HepG2 (cell line): ENCODE data around the gene NLRP6. TPM values are rescaled to one million over a fixed set of nuclear protein-coding genes. Genes with fewer than 3 reads are reported as not detected.

Experiments
- ARID4A ChIP-seq: sonication (generic); formaldehyde crosslinking; IDR thresholded peaks from 2 replicates; pipeline ENCODE4 v1.5.0; 2020; ENCODE audit warnings: mild to moderate bottlenecking, missing genetic modification reagents, borderline replicate concordance
- BRCA1 ChIP-seq: sonication (generic); formaldehyde crosslinking; IDR thresholded peaks from 2 replicates; pipeline ENCODE4 v1.4.0; 2020; ENCODE audit warnings: missing genetic modification reagents
- ESRRA ChIP-seq: sonication (generic); formaldehyde crosslinking; IDR thresholded peaks from 2 replicates; pipeline ENCODE4 v1.5.1; 2020; ENCODE audit warnings: mild to moderate bottlenecking, low read depth, missing genetic modification reagents
- GABPA ChIP-seq, 2 experiments: IDR thresholded peaks; 2 replicates each; pipeline ENCODE4 v1.6.1; 2011 to 2016; ENCODE audit warnings: low read depth in 2 of 2, low read length in 1 of 2, missing biosample characterization in 1 of 2, missing genetic modification characterization in 1 of 2
- GMEB2 ChIP-seq: IDR thresholded peaks from 2 replicates; pipeline ENCODE4 v1.6.1; 2016; ENCODE audit warnings: missing biosample characterization, missing genetic modification reagents, low read depth
- HNRNPLL ChIP-seq: fragments of 200-400 bp; formaldehyde crosslinking; IDR thresholded peaks from 2 replicates; pipeline ENCODE4 v1.6.1; 2017; ENCODE audit warnings: mild to moderate bottlenecking, low read depth, low read length; ENCODE audit not compliant: poor library complexity, severe bottlenecking
- HOXA9 ChIP-seq: sonication (generic); formaldehyde crosslinking; IDR thresholded peaks from 2 replicates; pipeline ENCODE4 v1.8.1; 2022; ENCODE audit warnings: missing genetic modification reagents, mild to moderate bottlenecking, moderate library complexity, borderline replicate concordance
- KLF12 ChIP-seq: sonication (generic); formaldehyde crosslinking; IDR thresholded peaks from 2 replicates; pipeline ENCODE4 v1.4.0; 2020; ENCODE audit warnings: missing genetic modification reagents, borderline replicate concordance
- MED13 ChIP-seq: sonication (generic); formaldehyde crosslinking; IDR thresholded peaks from 2 replicates; pipeline ENCODE4 v1.5.0; 2020; ENCODE audit warnings: missing genetic modification reagents
- SMC3 ChIP-seq: IDR thresholded peaks from 2 replicates; pipeline ENCODE4 v1.6.1; 2011; ENCODE audit warnings: low read length, improper control_type of control experiment
- TEAD3 ChIP-seq: optimal IDR thresholded peaks from 2 replicates; pipeline ENCODE3; 2016; ENCODE audit warnings: borderline replicate concordance
- XBP1 ChIP-seq: sonication (generic); formaldehyde crosslinking; IDR thresholded peaks from 2 replicates; pipeline ENCODE4 v1.5.0; 2020; ENCODE audit warnings: missing genetic modification reagents
- ZBTB8A ChIP-seq: sonication (generic); formaldehyde crosslinking; IDR thresholded peaks from 2 replicates; pipeline ENCODE4 v1.4.0; 2020; ENCODE audit warnings: mild to moderate bottlenecking, low read depth, missing genetic modification reagents, borderline replicate concordance
- ZNF12 ChIP-seq: sonication (generic); formaldehyde crosslinking; IDR thresholded peaks from 2 replicates; pipeline ENCODE4 v1.5.0; 2020; ENCODE audit warnings: missing genetic modification reagents
- ZNF224 ChIP-seq: sonication (generic); formaldehyde crosslinking; IDR thresholded peaks from 2 replicates; pipeline ENCODE4 v1.5.0; 2020; ENCODE audit warnings: mild to moderate bottlenecking, missing genetic modification reagents
- ZNF251 ChIP-seq: sonication (generic); formaldehyde crosslinking; IDR thresholded peaks from 2 replicates; pipeline ENCODE4 v1.9.0; 2021; ENCODE audit warnings: mild to moderate bottlenecking, missing genetic modification reagents
- ZNF460 ChIP-seq: sonication (generic); formaldehyde crosslinking; IDR thresholded peaks from 2 replicates; pipeline ENCODE4 v1.5.1; 2020; ENCODE audit warnings: missing genetic modification reagents, mild to moderate bottlenecking, borderline replicate concordance
- ZNF543 ChIP-seq: sonication (generic); formaldehyde crosslinking; IDR thresholded peaks from 2 replicates; pipeline ENCODE4 v1.4.0; 2020; ENCODE audit warnings: mild to moderate bottlenecking, missing genetic modification reagents
- ZNF597 ChIP-seq: sonication (generic); formaldehyde crosslinking; IDR thresholded peaks from 2 replicates; pipeline ENCODE4 v1.5.0; 2020; ENCODE audit warnings: missing genetic modification reagents
- ZNF670 ChIP-seq: sonication (generic); formaldehyde crosslinking; IDR thresholded peaks from 2 replicates; pipeline ENCODE4 v1.8.0; 2022; ENCODE audit warnings: mild to moderate bottlenecking, missing genetic modification reagents, borderline replicate concordance
- ZNF83 ChIP-seq: sonication (generic); formaldehyde crosslinking; IDR thresholded peaks from 2 replicates; pipeline ENCODE4 v1.4.0; 2020; ENCODE audit warnings: missing genetic modification reagents, mild to moderate bottlenecking, borderline replicate concordance
- polyA plus RNA-seq, 8 experiments: library from polyadenylated mRNA; depleted of rRNA in 3 of 8; stranded (reverse) in 7 of 8; unstranded in 1 of 8; fragments of >200 nt; fragmentation: Illumina TruSeq in 4 of 8; extraction: Trizol in 4 of 8; gene quantifications; 2 replicates each; pipeline versions ENCODE4 v1.2.1 to v1.2.3, GENCODE V29; 2011 to 2016; ENCODE audit warnings: low read depth in 4 of 8, missing spikeins in 1 of 8, mixed read lengths in 1 of 8; ENCODE audit not compliant: insufficient read depth in 1 of 8
- total RNA-seq, 5 experiments: library from RNA; depleted of rRNA; stranded (reverse); fragments of >200 nt; fragmentation: Illumina TruSeq; extraction: Trizol; gene quantifications; 2 replicates each; pipeline ENCODE4 v1.2.3, GENCODE V29; 2016; ENCODE audit warnings: low read depth in 1 of 5

Gene NLRP6
- total and polyA plus RNA-seq, 2 of the 13 experiments (the other 11 are each of a cell fraction or from before 2014, with no cell fraction given) = not detected

- TF ChIP-seq ARID4A (CRISPR knock-in tag) (peak; percentile 96), HOXA9 (CRISPR knock-in tag) (no peak), ESRRA (CRISPR knock-in tag) (peak; percentile 40; the same call in 1 of the 2 replicates), GABPA (IDR thresholded peaks at IDR 0.05; ENCODE audit: low read depth, low read length) (peak; percentile 93), GABPA (CRISPR knock-in tag; IDR thresholded peaks at IDR 0.05; ENCODE audit: low read depth) (peak; percentile 88), GMEB2 (CRISPR knock-in tag) (peak; percentile 56; the same call in 1 of the 2 replicates), ZBTB8A (CRISPR knock-in tag) (no peak), ZNF83 (no peak), XBP1 (CRISPR knock-in tag) (no peak), ZNF543 (CRISPR knock-in tag) (0 out of 2 replicates have a peak, but pooled peaks have one; percentile 26), MED13 (CRISPR knock-in tag) (peak; percentile 45; the same call in 1 of the 2 replicates), TEAD3 (CRISPR knock-in tag) (peak; percentile 8), ZNF12 (CRISPR knock-in tag) (no peak), ZNF224 (CRISPR knock-in tag) (0 out of 2 replicates have a peak, but pooled peaks have one; percentile 48), ZNF251 (no peak), HNRNPLL (peak; percentile 95), BRCA1 (0 out of 2 replicates have a peak, but pooled peaks have one; percentile 37), SMC3 (no peak), KLF12 (CRISPR knock-in tag) (peak; percentile 75; the same call in 1 of the 2 replicates), ZNF597 (CRISPR knock-in tag) (peak; percentile 15; the same call in 1 of the 2 replicates), ZNF460 (no peak), ZNF670 (CRISPR knock-in tag) (no peak)
Measured at GRCh38 chr11:236774-237767, 41.1 kb upstream of the NLRP6 start, which contains the start of gene PSMD13 (continued).
